Mucosa of descending colon (tissue), 3 donors: ENCODE data around the gene PIRT. TPM values are rescaled to one million over a fixed set of nuclear protein-coding genes. Genes with fewer than 3 reads are reported as not detected.

Experiments
- ATAC-seq: fragments of 200-7000 bp; cut with Tn5 transposase; one replicate; pipeline ENCODE4 v1.9.1; 2020; ENCODE audit warnings: mild to moderate bottlenecking, moderate library complexity
- DNase-seq, 3 donors: peaks; one replicate each; pipeline ENCODE4 v3.0.0-alpha.2; 2020
- H3K36me3 ChIP-seq: fragments of 200-600 bp; one replicate; pipeline ENCODE4 v1.8.0; 2021; ENCODE audit warnings: low read depth, mild to moderate bottlenecking
- H3K4me1 ChIP-seq: fragments of 200-600 bp; one replicate; pipeline ENCODE4 v1.8.0; 2021; ENCODE audit warnings: low read depth, mild to moderate bottlenecking
- H3K4me3 ChIP-seq: fragments of 200-600 bp; one replicate; pipeline ENCODE4 v1.8.0; 2021; ENCODE audit warnings: mild to moderate bottlenecking
- H3K9me3 ChIP-seq: fragments of 200-600 bp; one replicate; pipeline ENCODE4 v1.8.0; 2021; ENCODE audit warnings: mild to moderate bottlenecking
- CTCF ChIP-seq: fragments of 200-600 bp; IDR thresholded peaks from one replicate; pipeline ENCODE4 v1.8.0; 2022; ENCODE audit warnings: antibody characterized with exemption, mild to moderate bottlenecking
- intact Hi-C, 2 donors: fragments of 100-400 bp; cut with DNase I in 1 of 2; cut with micrococcal nuclease in 1 of 2; formaldehyde crosslinking; loops; one replicate each; pipeline versions ENCODE4 v1.11.0 to v1.11.1; 2022; cut with DNase I, micrococcal nuclease
- total RNA-seq, 3 donors: library from RNA; stranded (reverse); fragmentation: NEBNext Ultra II Directional in 2 of 3; extraction: Animal tissue kit (Norgen Biotek cat#: 25700) in 2 of 3; gene quantifications; one replicate each; pipeline versions ENCODE4 v1.2.1 to v1.2.4, GENCODE V29; 2021 to 2023
- donor health status: DM: no; HTN: no; CAD: no; lungs with moderate emphysema.
- donor health status: DM: no; HTN: no; CAD: no.
- donor health status: DM: no; HTN: yes; CAD: no.

The PIRT gene
- total RNA-seq, 3 donors from 2014 or later, result 0.55 to 7.6 (median 1.1) TPM

- no peak for ATAC-seq
- H3K9me3 ChIP-seq, result peaks cover 5% of the 10 kb centered on the region
- intact Hi-C loops, result no loop called here
- TF ChIP-seq CTCF, result no peak
- no peak for DNase-seq
- H3K4me3 ChIP-seq, result no peak overlapping the region
- peaks cover 21% of the 10 kb centered on the region for H3K4me1 ChIP-seq
- no peaks in the 10 kb centered on the region for H3K36me3 ChIP-seq
Measured at GRCh38 chr17:10773391-10773790, 64.5 kb downstream of the PIRT start.

Other genes starting within 250 kb of the PIRT start
- 1 to 10 TPM; 2.0 to 3.2 (median 2.3) TPM for gene MYH3, start 180.8 kb downstream of the PIRT start, total RNA-seq
- gene SCO1, start 140.6 kb downstream of the PIRT start, total RNA-seq, result 10 to 100 TPM; 32.1 to 39.0 (median 38.3) TPM
- 1 to 10 TPM; 6.9 to 8.7 (median 8.5) TPM for gene ADPRM, start 140.5 kb downstream of the PIRT start, total RNA-seq
- 10 to 100 TPM; 14.9 to 29.5 (median 22.4) TPM for gene TMEM220, start 108.1 kb downstream of the PIRT start, total RNA-seq
- gene TMEM238L, start 34.0 kb downstream of the PIRT start, total RNA-seq, result 100 to 1,000 TPM in 1 of 3 donors, 10 to 100 TPM in 2; 47.5 to 122 (median 76.5) TPM